ENCODE data around the gene TCAIM. TPM values are rescaled to one million over a fixed set of nuclear protein-coding genes. Genes with fewer than 3 reads are reported as not detected.
A peak's percentile ranks its signal among the peaks of the same experiment; 100 is the strongest.

Gene TCAIM
- total RNA-seq, 1 experiment from 2014 or later: 24.9 TPM

DNA sequence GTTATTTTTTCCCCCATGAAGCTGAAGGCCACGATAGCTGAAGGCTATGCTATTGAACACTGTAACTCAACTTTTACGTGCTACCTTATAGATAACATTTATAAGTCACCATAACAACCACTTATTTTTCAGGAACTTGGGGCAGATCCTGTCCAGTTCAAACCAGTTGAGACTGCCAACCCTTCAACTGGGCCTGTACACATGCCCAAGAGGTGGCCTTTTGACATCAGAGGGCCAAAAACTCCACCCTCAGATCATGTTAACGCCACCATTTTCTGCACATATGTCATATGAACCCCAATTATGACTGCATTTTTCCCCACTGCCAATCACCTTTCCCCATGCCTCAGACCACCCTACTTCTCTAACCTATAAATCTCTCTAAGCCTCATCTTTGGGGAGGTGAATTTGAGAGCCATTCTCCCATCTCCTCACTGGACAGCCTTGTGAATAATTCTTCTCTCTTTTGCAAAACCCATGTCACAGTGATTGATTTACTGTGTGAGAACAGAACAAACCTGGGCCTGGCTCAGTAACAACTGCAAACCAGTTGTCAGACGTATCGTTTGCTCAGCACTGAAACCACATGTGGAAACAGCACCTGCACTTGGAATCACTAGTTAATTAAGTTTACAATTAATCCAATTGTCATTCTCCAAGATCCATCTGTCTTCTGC is 96.4 kb downstream of the TCAIM start:
- H3K27me3 Mint-ChIP-seq (ENCODE audit: unreplicated experiment): no peaks in the 10 kb centered on the region
- no peak overlapping the region for H3K27ac Mint-ChIP-seq (ENCODE audit: unreplicated experiment)
- H3K36me3 Mint-ChIP-seq (ENCODE audit: insufficient read depth, unreplicated experiment): peaks cover 11% of the 10 kb centered on the region
- CTCF ChIA-PET: interaction anchor here (0.6 kb wide), 1 partner anchor 1159 kb away, joined by 5 read pairs; the partner anchor contains the start of gene LIMD1
- H3K4me1 Mint-ChIP-seq (ENCODE audit: low read depth, unreplicated experiment): peaks cover 9% of the 10 kb centered on the region
- no peaks in the 10 kb centered on the region for H3K9me3 Mint-ChIP-seq (ENCODE audit: low read depth, unreplicated experiment)
- TF ChIP-seq, protein P1, sequence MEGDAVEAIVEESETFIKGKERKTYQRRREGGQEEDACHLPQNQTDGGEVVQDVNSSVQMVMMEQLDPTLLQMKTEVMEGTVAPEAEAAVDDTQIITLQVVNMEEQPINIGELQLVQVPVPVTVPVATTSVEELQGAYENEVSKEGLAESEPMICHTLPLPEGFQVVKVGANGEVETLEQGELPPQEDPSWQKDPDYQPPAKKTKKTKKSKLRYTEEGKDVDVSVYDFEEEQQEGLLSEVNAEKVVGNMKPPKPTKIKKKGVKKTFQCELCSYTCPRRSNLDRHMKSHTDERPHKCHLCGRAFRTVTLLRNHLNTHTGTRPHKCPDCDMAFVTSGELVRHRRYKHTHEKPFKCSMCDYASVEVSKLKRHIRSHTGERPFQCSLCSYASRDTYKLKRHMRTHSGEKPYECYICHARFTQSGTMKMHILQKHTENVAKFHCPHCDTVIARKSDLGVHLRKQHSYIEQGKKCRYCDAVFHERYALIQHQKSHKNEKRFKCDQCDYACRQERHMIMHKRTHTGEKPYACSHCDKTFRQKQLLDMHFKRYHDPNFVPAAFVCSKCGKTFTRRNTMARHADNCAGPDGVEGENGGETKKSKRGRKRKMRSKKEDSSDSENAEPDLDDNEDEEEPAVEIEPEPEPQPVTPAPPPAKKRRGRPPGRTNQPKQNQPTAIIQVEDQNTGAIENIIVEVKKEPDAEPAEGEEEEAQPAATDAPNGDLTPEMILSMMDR (IDR thresholded peaks at IDR 0.05; ENCODE audit: unreplicated experiment): no peak
- intact Hi-C loops (cut with micrococcal nuclease; ENCODE audit: unreplicated experiment): no loop called here
- no peak overlapping the region for H3K4me3 Mint-ChIP-seq (ENCODE audit: low read depth, unreplicated experiment)
- no peak for DNase-seq
- BruUV-seq (replicated peaks): no TSS peak

- CTCF ChIA-PET: no interaction called here
- no peak for DNase-seq
- Mint-ChIP-seq H3K4me3 (ENCODE audit: low read depth, unreplicated experiment) (no peak overlapping the region), H3K4me1 (ENCODE audit: low read depth, unreplicated experiment) (peaks cover 17% of the 10 kb centered on the region), H3K27ac (ENCODE audit: unreplicated experiment) (no peak overlapping the region), H3K27me3 (ENCODE audit: unreplicated experiment) (no peaks in the 10 kb centered on the region), H3K9me3 (ENCODE audit: low read depth, unreplicated experiment) (no peaks in the 10 kb centered on the region), H3K36me3 (ENCODE audit: insufficient read depth, unreplicated experiment) (peaks cover 11% of the 10 kb centered on the region)
- TF ChIP-seq, protein P1 (IDR thresholded peaks at IDR 0.05; ENCODE audit: unreplicated experiment): no peak
- intact Hi-C loops (cut with micrococcal nuclease; ENCODE audit: unreplicated experiment): no loop called here
- no TSS peak for BruUV-seq (replicated peaks)
Observed at GRCh38 chr3:44436181-44436580, 97.6 kb downstream of the TCAIM start.

- no peak for DNase-seq
- no peaks in the 10 kb centered on the region for H3K27me3 Mint-ChIP-seq (ENCODE audit: unreplicated experiment)
- H3K36me3 Mint-ChIP-seq (ENCODE audit: insufficient read depth, unreplicated experiment): peaks cover 11% of the 10 kb centered on the region
- no peaks in the 10 kb centered on the region for H3K9me3 Mint-ChIP-seq (ENCODE audit: low read depth, unreplicated experiment)
- H3K4me3 Mint-ChIP-seq (ENCODE audit: low read depth, unreplicated experiment): no peak overlapping the region
- intact Hi-C loops (cut with micrococcal nuclease; ENCODE audit: unreplicated experiment): no loop called here
- TSS peak; percentile 9 for BruUV-seq (replicated peaks)
- peaks cover 17% of the 10 kb centered on the region for H3K4me1 Mint-ChIP-seq (ENCODE audit: low read depth, unreplicated experiment)
- CTCF ChIA-PET: no interaction called here
- no peak overlapping the region for H3K27ac Mint-ChIP-seq (ENCODE audit: unreplicated experiment)
- TF ChIP-seq, protein P1 (IDR thresholded peaks at IDR 0.05; ENCODE audit: unreplicated experiment): no peak
Observed at GRCh38 chr3:44437800-44438199, 99.2 kb downstream of the TCAIM start.

- peak; percentile 48 for DNase-seq
- Mint-ChIP-seq H3K36me3 (ENCODE audit: insufficient read depth, unreplicated experiment) (peaks cover 11% of the 10 kb centered on the region), H3K27ac (ENCODE audit: unreplicated experiment) (peak overlapping the region; percentile 67), H3K4me1 (ENCODE audit: low read depth, unreplicated experiment) (peaks cover 17% of the 10 kb centered on the region), H3K27me3 (ENCODE audit: unreplicated experiment) (no peaks in the 10 kb centered on the region), H3K9me3 (ENCODE audit: low read depth, unreplicated experiment) (no peaks in the 10 kb centered on the region), H3K4me3 (ENCODE audit: low read depth, unreplicated experiment) (peak overlapping the region; percentile 45)
- intact Hi-C loops (cut with micrococcal nuclease; ENCODE audit: unreplicated experiment): no loop called here
- TF ChIP-seq, protein P1 (IDR thresholded peaks at IDR 0.05; ENCODE audit: unreplicated experiment): no peak
- no TSS peak for BruUV-seq (replicated peaks)
- CTCF ChIA-PET: interaction anchor here (0.7 to 1.0 kb wide), 3 partner anchors 76 to 335 kb away, joined by 3 to 4 read pairs (median 4); partner anchors contain the start of gene ZNF197
Observed at GRCh38 chr3:44439499-44440295, 101.1 kb downstream of the TCAIM start.

All from Calu3 (cell line).